SK-N-DZ (cell line): ENCODE results near the gene PROX2.

ENCODE experiments used
- DNase-seq: peaks from one replicate; pipeline ENCODE4 v3.0.0-alpha.2; 2015; ENCODE audit warnings: low spot score

Gene PROX2

DNA sequence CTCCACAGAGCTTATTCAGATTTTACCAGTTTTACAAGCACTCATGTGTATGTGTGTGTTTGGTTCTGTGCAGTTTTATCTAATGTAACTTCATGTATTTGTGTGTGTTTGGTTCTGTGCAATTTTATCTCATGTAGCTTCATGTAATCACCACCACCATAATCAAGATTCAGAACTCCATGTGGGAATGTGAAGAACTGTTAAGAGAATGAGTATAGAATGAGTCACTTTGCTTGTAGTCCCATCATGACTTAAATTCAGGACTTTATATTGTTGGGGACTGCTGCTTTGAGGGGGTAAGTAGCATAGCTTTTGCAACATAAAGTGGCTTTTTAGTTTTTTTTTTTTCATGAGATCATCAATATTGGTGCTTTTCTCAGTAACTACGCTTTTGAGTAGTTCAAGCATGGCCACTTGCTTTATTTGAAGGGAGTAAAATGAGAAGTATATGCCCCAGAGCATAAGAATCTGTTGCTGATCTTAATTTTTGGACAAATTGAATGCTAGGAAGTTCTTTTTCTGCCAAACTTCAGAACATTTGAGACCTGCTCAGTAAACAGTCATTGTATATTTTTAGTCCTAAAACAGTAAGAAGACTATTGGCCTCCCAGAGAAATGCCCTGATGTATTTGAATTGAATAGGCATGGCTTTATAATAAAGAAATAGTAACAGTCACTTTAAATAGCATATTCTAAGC, 28.8 kb downstream of the PROX2 start:
- no peak for DNase-seq

DNA sequence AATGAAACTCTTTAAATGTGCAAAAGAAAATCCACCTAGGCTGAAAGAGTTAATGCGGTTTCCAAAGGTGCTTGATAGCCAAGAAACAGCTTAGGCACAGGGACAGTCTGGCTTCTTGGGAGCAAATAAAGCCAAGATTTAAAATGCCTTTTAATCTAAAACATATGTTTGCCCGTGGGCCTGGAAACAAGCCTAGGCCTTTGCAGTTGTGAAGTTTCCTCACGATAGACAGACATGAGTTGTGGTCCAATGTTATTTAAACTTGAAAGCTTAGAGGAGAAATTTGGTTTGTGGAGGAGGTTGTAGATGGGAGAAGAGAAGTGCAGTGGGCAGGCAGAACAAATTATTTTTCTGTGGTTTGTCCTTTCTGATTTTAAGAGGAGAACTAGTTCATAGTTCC, 29.8 kb downstream of the PROX2 start:
- no peak for DNase-seq

DNA sequence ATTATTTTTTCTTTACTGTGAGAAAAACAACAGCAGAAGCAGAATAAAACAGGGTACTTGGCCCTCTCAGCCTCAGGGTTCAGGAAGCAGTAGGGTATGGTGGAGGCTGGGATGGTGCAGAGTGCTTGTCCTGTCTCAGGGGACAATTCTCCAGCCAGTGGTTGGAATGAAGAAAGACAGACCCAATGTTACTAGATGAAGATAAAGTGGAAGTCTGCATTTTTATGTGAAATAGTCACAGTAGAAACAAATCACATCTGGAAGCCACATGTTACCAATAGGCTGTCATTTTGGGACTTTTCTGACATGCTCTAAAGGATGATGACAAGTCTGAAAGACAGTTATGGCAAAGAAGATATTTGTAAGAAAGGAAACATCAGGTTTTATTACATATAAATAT, 32.3 kb downstream of the PROX2 start:
- peak; percentile 31 for DNase-seq

DNA sequence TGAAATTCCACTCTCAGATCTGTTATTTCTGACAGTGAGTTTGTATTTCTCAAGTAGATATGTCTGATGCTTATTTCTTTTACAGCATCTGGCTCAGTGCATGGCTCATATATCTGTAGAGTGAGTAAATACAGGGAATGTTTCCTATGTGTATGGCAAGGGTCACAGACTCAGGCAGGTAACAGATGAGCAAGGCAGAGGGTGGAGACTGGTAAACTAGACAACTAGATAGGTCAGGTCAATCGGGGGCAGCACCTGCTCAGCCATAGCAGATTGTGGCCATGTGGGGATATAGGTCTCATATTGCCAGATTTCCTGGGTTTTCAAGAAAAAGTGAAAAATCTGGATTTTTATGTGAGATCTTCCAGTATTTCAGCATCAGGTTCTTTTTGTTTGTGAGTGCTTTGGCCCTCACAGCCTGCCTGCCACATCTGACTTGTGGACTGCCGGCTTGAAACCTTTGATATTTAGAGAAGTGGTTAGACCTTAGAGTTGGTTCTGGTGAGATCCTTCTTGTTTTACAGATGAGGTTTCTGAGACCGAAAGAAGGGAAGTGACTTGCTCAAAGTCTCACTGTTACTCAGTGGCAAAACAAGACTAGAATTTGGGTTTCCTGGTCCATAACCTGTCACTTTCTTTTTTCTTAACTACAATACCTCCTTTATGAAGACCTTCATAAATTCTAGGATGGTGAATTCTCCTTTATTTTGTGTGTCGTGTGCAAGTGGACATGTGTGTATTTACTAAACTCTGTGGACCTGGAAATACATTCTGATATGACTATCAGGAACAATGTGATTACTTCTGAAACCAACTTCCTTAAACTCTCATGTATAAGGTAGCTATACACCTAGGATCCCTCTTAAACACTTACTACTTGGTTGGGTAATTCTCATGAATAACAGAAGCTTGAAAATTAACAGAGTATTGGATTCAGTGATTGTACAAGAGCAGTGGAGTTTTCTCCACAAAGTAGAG, 34.4 kb downstream of the PROX2 start:
- DNase-seq = no peak

DNA sequence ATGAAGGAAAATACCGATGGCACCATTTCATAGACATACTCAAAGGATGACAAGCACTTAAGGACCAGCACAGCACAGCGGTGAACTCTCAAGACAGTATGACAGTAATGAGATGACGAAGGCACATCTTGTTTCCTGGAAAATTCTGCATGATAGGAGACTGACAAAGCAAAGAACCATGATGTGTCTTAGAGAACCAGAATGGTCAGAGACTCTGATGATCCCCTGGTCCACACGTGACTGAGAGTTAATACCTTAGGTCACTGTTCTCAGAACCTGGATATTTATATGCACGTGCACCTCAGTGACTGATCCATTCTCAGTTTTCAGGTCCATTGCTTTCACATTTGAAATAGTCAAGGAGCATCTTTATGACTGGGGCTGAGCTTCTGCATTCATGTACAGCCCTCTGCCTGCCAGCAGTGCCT, 35.3 kb downstream of the PROX2 start:
- no peak for DNase-seq

DNA sequence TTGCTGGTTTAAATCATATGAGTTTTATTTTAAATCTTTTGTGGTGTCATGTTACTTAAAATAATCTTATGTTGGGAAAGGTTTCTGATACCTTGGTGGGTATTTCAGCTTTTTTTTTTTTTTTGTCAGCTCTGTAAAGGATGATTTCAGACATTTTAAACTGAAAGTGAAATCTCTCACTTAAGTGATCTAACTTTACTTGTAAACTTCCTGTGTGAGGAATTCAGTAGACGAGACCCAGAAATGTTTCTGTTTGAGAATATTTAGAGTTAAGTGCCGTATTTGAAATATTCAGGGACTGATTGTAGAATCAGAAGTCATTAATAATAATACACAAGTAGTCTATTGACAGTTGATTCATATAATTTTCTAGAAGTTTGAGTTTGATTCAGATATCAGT, 37.8 kb downstream of the PROX2 start:
- no peak for DNase-seq

DNA sequence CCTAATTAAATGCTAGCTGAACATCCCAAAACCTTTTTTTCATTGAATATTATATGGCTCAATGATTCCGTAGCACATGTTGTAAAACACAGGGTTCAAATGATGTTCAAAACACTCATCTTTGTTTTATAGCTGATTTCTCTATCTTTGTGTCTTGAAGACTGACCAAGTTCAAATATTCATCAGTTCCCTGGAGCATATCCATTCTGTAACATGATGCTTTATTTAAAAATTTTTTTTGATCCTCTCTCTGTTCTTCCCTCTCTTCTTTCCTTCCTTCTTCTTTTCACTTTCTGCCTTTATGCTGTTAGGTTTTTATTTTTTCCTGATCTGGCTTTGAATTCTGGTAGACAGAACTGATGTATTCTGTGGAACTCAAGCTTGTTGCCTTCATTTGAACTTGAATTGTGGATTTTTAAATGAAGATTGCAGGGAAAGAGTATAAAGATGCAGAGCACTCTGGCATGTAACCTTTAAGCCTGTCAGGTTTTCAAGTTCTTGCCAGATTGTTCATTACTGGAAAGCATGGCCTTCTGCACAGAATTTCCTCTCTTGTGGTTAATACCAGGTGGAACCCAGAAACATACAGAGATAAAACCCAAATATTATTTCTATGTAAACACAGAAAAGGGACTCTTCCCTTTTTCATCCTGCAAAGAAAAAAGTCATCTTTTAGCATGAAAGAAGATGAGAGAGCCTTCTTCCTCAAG, 39.5 kb downstream of the PROX2 start:
- DNase-seq = no peak

DNA sequence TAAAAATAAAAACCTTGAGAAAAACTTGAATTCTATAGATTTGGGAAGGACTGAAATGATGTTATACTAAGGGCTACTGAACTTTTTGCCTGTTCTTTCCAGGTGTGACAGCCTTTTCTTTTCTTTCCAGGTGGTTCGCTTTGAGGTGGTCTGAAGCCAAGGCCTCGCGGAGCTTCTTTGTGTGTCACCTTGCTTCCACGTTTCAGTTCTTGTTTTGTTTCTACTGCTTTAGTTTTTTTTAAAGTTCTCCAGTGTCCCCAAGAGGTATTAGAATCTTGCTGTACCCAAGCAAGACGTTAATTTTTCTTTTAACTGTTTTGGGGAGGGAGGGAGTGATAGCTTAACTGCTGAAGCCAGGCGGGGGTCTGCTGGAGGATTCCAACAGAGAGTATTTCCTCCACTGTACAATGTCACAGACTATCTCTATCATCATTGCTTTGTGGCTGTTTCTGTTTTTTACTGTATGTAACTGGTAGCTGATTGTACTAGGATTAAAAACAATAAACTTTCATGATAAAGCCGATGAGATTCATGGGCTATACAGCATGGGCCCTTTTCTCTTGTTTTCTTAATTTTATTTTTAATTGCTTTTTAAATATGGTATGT, 40.2 kb downstream of the PROX2 start:
- no peak for DNase-seq

DNA sequence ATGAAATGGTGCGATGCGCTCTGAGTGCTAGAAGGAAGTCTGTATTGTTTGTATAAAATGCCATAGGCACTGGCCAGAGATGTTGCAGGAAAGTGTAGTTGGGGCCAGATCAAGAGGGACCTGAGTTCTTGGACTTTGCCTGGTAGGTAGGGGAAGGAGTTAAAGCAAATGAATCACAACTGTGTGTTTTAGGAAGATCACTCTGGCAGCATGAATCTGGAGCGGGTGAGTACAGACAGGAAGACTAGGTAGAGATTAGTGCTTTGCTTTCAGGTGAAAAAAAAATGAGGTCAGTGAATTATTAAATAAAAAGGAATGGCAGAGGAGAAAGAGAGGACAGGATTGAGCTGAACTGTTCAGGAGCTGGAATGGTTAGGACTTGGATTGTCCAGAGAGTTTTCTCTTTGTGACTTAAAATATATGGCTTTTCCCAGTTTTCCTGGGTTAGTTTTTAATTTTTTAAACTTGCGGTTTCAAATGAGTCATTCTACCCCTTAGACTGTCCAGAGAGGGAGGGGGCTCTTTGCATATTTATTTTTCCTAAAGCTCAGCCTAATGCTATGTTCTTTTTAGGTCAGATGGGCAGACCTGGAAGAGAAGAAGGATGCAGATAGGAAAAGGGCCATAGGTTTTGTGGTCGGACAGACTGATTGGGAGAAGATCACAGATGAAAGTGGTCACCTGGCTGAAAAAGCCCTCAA, 41.1 kb downstream of the PROX2 start:
- DNase-seq = no peak

DNA sequence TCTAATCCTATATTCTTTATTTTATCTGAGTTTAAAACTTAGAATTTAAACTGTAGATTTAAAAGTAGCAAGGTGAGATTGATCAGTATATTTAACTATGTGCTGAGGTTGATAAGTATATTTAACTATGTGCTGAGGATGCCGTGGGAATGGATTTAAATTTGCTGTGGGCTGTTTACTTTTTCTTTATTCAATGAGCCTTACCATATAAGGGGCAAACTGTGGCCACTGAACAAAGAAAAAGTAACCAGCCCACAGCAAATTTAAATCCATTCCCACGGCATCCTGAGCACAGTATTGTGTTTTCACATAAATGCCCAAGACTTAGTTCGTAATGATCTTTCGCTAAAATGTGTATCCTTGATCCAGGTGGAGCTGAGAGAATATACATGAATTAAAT, 43.1 kb downstream of the PROX2 start:
- DNase-seq = no peak

DNA sequence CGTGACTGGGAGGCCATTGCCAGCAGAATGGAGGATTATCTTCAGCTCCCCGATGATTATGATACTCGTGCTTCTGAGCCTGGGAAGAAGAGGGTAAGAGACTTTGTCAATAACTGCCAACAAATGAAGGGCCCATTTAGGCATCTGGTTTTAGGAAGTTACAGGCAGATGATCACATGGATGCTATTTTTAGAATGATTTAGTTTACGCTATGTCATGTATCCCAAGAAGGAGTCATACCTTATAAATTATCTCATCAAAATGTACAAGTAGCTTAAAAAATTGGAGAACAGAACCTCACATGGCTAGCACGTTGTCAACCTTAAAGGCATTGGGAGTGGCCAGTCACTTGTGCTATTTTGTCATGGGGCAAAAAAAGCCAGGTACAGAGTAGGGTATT, 46.7 kb downstream of the PROX2 start:
- no peak for DNase-seq

DNA sequence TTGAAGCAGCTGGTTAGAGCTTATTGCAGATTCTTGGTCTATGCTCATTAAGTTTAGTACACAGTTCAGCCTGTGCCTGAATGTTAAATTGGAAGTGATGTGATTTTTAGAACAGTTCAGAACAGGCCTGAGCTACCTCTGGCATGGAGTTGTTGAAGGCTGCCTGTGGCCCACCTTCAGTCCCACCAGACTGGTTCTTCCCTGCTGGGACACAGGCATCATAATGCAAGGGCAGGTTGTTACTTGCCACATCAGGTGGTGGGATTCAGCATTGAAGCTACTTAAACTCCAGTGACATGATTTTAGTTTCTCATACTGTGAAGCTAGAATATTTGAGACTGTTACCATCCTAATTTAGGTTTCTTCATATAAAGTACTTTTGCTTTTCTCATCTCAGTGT, 49.4 kb downstream of the PROX2 start:
- DNase-seq = no peak
